GM12878 (cell line): ENCODE measurements around the gene ECSIT. TPM values are rescaled to one million over a fixed set of nuclear protein-coding genes. Genes with fewer than 3 reads are reported as not detected.

Experiments
- ATAC-seq: fragments of 200-7000 bp; cut with Tn5 transposase; 3 replicates; pipeline ENCODE4 v1.9.1; 2020; ENCODE audit warnings: mild to moderate bottlenecking, moderate library complexity
- BruUV-seq: library from RNA; stranded (reverse); fragments of 400-500 nt; replicated peaks from 2 replicates; lab custom pipeline; 2021; lab: Mats Ljungman, UMichigan
- CTCF ChIA-PET: fragments of 300-600 bp; sonication (Branson Sonifier 250); formaldehyde crosslinking; extraction: SDS; loops from one replicate; lab custom pipeline; 2021; ENCODE audit warnings: inconsistent platforms; lab: Yijun Ruan, JAX
- POLR2A ChIA-PET: fragments of 350-600 bp; formaldehyde crosslinking; extraction: SDS; loops from one replicate; lab custom pipeline; 2021; ENCODE audit warnings: inconsistent platforms; lab: Charles Lee
- RAD21 ChIA-PET: fragments of 300-600 bp; sonication (Branson Sonifier 250); formaldehyde crosslinking; loops from one replicate; lab custom pipeline; 2023; ENCODE audit warnings: antibody characterized with exemption; ENCODE audit not compliant: unreplicated experiment; lab: Charles Lee
- SMC1A ChIA-PET: fragments of 300-600 bp; sonication (Branson Sonifier 250); formaldehyde crosslinking; loops from one replicate; lab custom pipeline; 2023; ENCODE audit not compliant: unreplicated experiment, uncharacterized antibody; lab: Charles Lee
- DNase-seq: peaks from one replicate; pipeline ENCODE4 v3.0.0-alpha.2; 2011; ENCODE audit warnings: low read depth, low spot score
- FAIRE-seq: peaks from 3 replicates; lab custom pipeline; 2011; peaks lifted over from hg19 to GRCh38; lab: Jason Lieb, UNC
- H2AFZ ChIP-seq: 2 replicates; pipeline ENCODE4 v1.6.0; 2011; ENCODE audit warnings: low read depth, low read length, control low read depth; ENCODE audit not compliant: control insufficient read depth
- H3K27ac ChIP-seq: 2 replicates; pipeline ENCODE4 v1.5.1; 2011; ENCODE audit warnings: control low read depth; ENCODE audit not compliant: control insufficient read depth, insufficient read depth
- H3K27me3 ChIP-seq, 2 experiments: replicated peaks in 1 of 2; 2 replicates each; pipeline versions ENCODE4 v1.6.0 to v1.6.1; 2011; ENCODE audit warnings: low read length in 1 of 2; ENCODE audit not compliant: control insufficient read depth in 2 of 2, insufficient read depth in 2 of 2
- H3K36me3 ChIP-seq, 2 experiments: 2 replicates each; pipeline ENCODE4 v1.5.1; 2011; ENCODE audit warnings: low read length in 1 of 2; ENCODE audit not compliant: control insufficient read depth in 2 of 2, insufficient read depth in 2 of 2
- H3K4me1 ChIP-seq: 2 replicates; pipeline ENCODE4 v1.6.1; 2011; ENCODE audit warnings: mild to moderate bottlenecking, low read length, moderate library complexity, mixed read lengths; ENCODE audit not compliant: control insufficient read depth, insufficient read depth
- H3K4me2 ChIP-seq: 2 replicates; pipeline ENCODE4 v1.6.0; 2011; ENCODE audit warnings: control low read depth; ENCODE audit not compliant: control insufficient read depth, insufficient read depth
- H3K4me3 ChIP-seq: fragments of 200-600 bp; sonication (generic); 2 replicates; pipeline ENCODE4 v1.5.1; 2016
- H3K79me2 ChIP-seq: 2 replicates; pipeline ENCODE4 v1.6.0; 2011; ENCODE audit warnings: low read length; ENCODE audit not compliant: control insufficient read depth, insufficient read depth
- H3K9ac ChIP-seq: 2 replicates; pipeline ENCODE4 v1.8.0; 2011; ENCODE audit warnings: low read length, control low read depth, mixed read lengths; ENCODE audit not compliant: control insufficient read depth, insufficient read depth
- H3K9me3 ChIP-seq: replicated peaks from 3 replicates; pipeline ENCODE4 v1.5.1; 2011; ENCODE audit warnings: mild to moderate bottlenecking, low read length; ENCODE audit not compliant: control insufficient read depth, insufficient read depth
- H4K20me1 ChIP-seq: 2 replicates; pipeline ENCODE4 v1.6.0; 2011; ENCODE audit not compliant: control insufficient read depth, insufficient read depth
- E2F4 ChIP-seq: IDR thresholded peaks from 2 replicates; pipeline ENCODE4 v1.6.1; 2012; ENCODE audit warnings: low read depth, low read length, improper control_type of control experiment
- SUPT20H ChIP-seq: IDR thresholded peaks from 2 replicates; pipeline ENCODE4 v1.6.1; 2011; ENCODE audit warnings: low read depth, mild to moderate bottlenecking, low read length, moderate library complexity, borderline replicate concordance; ENCODE audit not compliant: control insufficient read depth
- ZBTB11 ChIP-seq: fragments of 450-650 bp; formaldehyde crosslinking; IDR thresholded peaks from 2 replicates; pipeline ENCODE4 v1.5.0; 2022; ENCODE audit warnings: mild to moderate bottlenecking, missing genetic modification characterization
- ZNF384 ChIP-seq: IDR thresholded peaks from 2 replicates; pipeline ENCODE4 v1.6.1; 2012; ENCODE audit warnings: low read depth, mild to moderate bottlenecking, low read length, improper control_type of control experiment, borderline replicate concordance
- WGBS: methylation state at CpG from one replicate; pipeline ENCODE4 v1.1.6; 2016; ENCODE audit warnings: low lambda C conversion rate; ENCODE audit not compliant: insufficient replicate concordance, insufficient coverage; ENCODE audit errors: missing lambda C conversion rate; 5-methylcytosine and 5-hydroxymethylcytosine counted together
- in situ Hi-C: fragments of 300-500 bp; cut with MboI; formaldehyde crosslinking; loops from 9 replicates; pipeline ENCODE4 v1.14.3; 2018; ENCODE audit warnings: mixed read lengths
- intact Hi-C: fragments of 100-400 bp; cut with micrococcal nuclease; formaldehyde crosslinking; loops from one replicate; pipeline ENCODE4 v1.14.2; 2022; ENCODE audit not compliant: unreplicated experiment
- polyA plus RNA-seq, 11 experiments: library from polyadenylated mRNA; depleted of rRNA in 4 of 11; unstranded in 6 of 11; stranded (reverse) in 5 of 11; fragments of >200 nt; fragmentation: Nextera tagmentation in 4 of 11; fragmentation: Illumina TruSeq in 1 of 11; extraction: Ambion mirVana in 4 of 11; extraction: Trizol in 1 of 11; gene quantifications; 1 replicate in 1 of 11; 2 replicates in 10 of 11; pipeline versions ENCODE4 v1.2.1 to v1.2.3, GENCODE V29; 2011 to 2016; ENCODE audit warnings: inconsistent platforms in 2 of 11, missing spikeins in 2 of 11, low read depth in 1 of 11
- total RNA-seq, 4 experiments: library from RNA; depleted of rRNA in 3 of 4; stranded (reverse); fragments of >200 nt in 3 of 4; fragmentation: Illumina TruSeq in 1 of 4; extraction: Trizol in 1 of 4; gene quantifications; 2 replicates each; pipeline versions ENCODE4 v1.2.1 to v1.2.3, GENCODE V29; 2013 to 2021

ECSIT gene
- total and polyA plus RNA-seq, 10 of the 15 experiments (the other 5 are each of a cell fraction or from before 2014, with no cell fraction given), result 1.0 to 59.6 (median 41.3) TPM

DNA sequence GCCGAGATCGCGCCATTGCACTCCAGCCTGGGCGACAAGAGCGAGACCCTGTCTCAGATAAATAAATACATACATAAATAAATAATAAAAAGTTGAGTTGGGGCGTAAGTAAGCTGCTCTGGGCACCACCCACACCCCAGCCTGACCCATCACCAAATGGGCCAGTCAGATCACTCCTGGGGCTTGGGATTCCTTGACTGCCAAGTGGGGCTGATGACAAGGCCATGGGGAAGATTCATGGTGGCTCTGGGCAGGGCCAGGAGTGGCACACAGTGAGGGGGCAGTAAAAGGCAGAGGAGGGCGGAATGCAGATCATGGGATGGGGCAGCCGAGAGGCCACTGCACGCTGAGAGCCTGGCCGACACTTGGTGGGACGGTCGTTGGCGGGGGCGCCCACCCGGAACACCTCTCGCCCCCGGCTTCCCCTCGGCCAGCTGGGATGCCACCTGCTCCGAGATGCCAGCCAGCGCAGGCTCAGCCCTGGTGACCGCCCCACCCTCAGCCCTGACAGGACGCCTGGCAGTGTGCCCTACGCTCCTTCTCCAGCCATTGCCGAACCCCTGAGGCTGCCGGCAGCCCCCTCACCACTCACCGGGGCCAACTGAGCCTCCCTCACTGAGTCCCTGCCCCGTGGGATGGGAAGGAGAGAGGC, 34.2 kb downstream of the ECSIT start:
- ChIA-PET POLR2A (interaction anchor here (0.6 kb wide), 1 partner anchor 14 kb away, joined by 3 read pairs; no protein-coding TSS in a partner anchor), SMC1A (interaction anchor here (1.3 kb wide), 1 partner anchor 96 kb away, joined by 4 read pairs; no protein-coding TSS in a partner anchor), RAD21 (interaction anchor here (0.7 kb wide), 1 partner anchor 55 kb away, joined by 3 read pairs; no protein-coding TSS in a partner anchor), CTCF (interaction anchor here (1.3 to 3.0 kb wide), 2 partner anchors 65 to 94 kb away, joined by 4 to 12 read pairs; no protein-coding TSS in a partner anchor)
- Histone ChIP-seq H4K20me1 (no peaks in the 10 kb centered on the region), H3K9ac (no peak overlapping the region), H3K36me3 (peaks cover 5 to 6% of the 10 kb centered on the region in 2 experiments; a peak in 3 of 4 replicates), H3K4me3 (no peak overlapping the region), H3K4me2 (no peak overlapping the region), H3K4me1 (no peaks in the 10 kb centered on the region), H2AFZ (no peak overlapping the region), H3K27ac (no peak overlapping the region), H3K79me2 (no peaks in the 10 kb centered on the region), H3K27me3 (no peaks in the 10 kb centered on the region), H3K9me3 (no peaks in the 10 kb centered on the region)
- no TSS peak for BruUV-seq
- no peak for TF ChIP-seq ZBTB11
- 94% methylated on average over 24 of the region's 27 CpGs for WGBS
- DNase-seq (no peak), FAIRE-seq (no peak), ATAC-seq (no peak)
- intact Hi-C loops, result no loop called here
- in situ Hi-C loops, result loop anchor here (5.0 kb wide), 1 partner anchor 93 kb away; no protein-coding TSS in a partner anchor

DNA sequence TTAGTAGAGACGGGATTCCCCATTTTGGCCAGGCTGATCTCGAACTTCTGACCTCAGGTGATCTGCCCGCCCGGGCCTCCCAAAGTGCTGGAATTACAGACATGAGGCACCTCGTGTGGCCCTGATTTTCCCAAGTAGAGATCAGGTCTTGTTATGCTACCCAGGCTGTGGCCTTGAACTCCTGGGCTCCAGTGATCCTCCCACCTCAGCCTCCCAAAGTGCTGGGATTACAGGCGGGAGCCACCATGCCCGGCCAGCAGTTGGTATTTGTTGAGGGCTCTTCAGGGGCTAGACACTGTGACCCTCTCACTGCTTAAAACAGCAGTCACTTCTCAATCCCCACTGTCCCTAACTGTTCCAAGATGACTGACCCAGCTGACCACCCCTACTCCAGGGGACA, 39.6 kb downstream of the ECSIT start:
- in situ Hi-C loops (no loop called here), intact Hi-C loops (no loop called here)
- H3K9ac ChIP-seq, result no peak overlapping the region
- ChIA-PET CTCF (no interaction called here), SMC1A (no interaction called here), POLR2A (no interaction called here), RAD21 (no interaction called here)
- no peak overlapping the region for H3K4me3 ChIP-seq
- H3K36me3 ChIP-seq, result peaks cover 0 to 5% of the 10 kb centered on the region in 2 experiments; a peak in 2 of 4 replicates
- no peak for DNase-seq
- no peak for ATAC-seq
- H3K27ac ChIP-seq, result no peak overlapping the region
- no TSS peak for BruUV-seq
- no peak for FAIRE-seq
- H3K27me3 ChIP-seq, result no peaks in the 10 kb centered on the region
- WGBS, result 77% methylated on average over 7 of the region's 7 CpGs
- H3K4me1 ChIP-seq, result no peaks in the 10 kb centered on the region
- H4K20me1 ChIP-seq, result no peaks in the 10 kb centered on the region
- TF ChIP-seq E2F4, result no peak
- TF ChIP-seq ZNF384, result no peak
- TF ChIP-seq SUPT20H, result no peak
- no peak overlapping the region for H3K4me2 ChIP-seq
- H2AFZ ChIP-seq, result no peak overlapping the region
- H3K9me3 ChIP-seq, result no peaks in the 10 kb centered on the region
- H3K79me2 ChIP-seq, result no peaks in the 10 kb centered on the region
